ENCODE measurements around the gene PASD1.

- TF ChIP-seq ZBTB40 (IDR thresholded peaks at IDR 0.05; ENCODE audit: borderline replicate concordance) = no peak
- TF ChIP-seq ZBED1 (IDR thresholded peaks at IDR 0.05; ENCODE audit: borderline replicate concordance) = no peak
- no peak for TF ChIP-seq CHD4 (IDR thresholded peaks at IDR 0.05)
- no peak for TF ChIP-seq HDAC6 (IDR thresholded peaks at IDR 0.05; ENCODE audit: unreplicated experiment)
- no peak for TF ChIP-seq SMAD5 (IDR thresholded peaks at IDR 0.05; ENCODE audit: low read depth)
- no peak for TF ChIP-seq EP300 (IDR thresholded peaks at IDR 0.05; ENCODE audit: borderline replicate concordance in 1 of 2, control insufficient read depth in 1 of 2, low read depth in 2 of 2, low read length in 2 of 2)
- TF ChIP-seq, protein P1, sequence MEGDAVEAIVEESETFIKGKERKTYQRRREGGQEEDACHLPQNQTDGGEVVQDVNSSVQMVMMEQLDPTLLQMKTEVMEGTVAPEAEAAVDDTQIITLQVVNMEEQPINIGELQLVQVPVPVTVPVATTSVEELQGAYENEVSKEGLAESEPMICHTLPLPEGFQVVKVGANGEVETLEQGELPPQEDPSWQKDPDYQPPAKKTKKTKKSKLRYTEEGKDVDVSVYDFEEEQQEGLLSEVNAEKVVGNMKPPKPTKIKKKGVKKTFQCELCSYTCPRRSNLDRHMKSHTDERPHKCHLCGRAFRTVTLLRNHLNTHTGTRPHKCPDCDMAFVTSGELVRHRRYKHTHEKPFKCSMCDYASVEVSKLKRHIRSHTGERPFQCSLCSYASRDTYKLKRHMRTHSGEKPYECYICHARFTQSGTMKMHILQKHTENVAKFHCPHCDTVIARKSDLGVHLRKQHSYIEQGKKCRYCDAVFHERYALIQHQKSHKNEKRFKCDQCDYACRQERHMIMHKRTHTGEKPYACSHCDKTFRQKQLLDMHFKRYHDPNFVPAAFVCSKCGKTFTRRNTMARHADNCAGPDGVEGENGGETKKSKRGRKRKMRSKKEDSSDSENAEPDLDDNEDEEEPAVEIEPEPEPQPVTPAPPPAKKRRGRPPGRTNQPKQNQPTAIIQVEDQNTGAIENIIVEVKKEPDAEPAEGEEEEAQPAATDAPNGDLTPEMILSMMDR (IDR thresholded peaks at IDR 0.05 in 2 of 3, conservative IDR thresholded peaks at IDR 0.05 in 1 of 3; ENCODE audit: control insufficient read depth in 2 of 3, extremely low read depth in 1 of 3, insufficient read depth in 1 of 3, low read depth in 3 of 3, low read length in 3 of 3) = no peak
- no peak for TF ChIP-seq CREB1 (IDR thresholded peaks at IDR 0.05; ENCODE audit: low read depth)
- TF ChIP-seq, protein P2, sequence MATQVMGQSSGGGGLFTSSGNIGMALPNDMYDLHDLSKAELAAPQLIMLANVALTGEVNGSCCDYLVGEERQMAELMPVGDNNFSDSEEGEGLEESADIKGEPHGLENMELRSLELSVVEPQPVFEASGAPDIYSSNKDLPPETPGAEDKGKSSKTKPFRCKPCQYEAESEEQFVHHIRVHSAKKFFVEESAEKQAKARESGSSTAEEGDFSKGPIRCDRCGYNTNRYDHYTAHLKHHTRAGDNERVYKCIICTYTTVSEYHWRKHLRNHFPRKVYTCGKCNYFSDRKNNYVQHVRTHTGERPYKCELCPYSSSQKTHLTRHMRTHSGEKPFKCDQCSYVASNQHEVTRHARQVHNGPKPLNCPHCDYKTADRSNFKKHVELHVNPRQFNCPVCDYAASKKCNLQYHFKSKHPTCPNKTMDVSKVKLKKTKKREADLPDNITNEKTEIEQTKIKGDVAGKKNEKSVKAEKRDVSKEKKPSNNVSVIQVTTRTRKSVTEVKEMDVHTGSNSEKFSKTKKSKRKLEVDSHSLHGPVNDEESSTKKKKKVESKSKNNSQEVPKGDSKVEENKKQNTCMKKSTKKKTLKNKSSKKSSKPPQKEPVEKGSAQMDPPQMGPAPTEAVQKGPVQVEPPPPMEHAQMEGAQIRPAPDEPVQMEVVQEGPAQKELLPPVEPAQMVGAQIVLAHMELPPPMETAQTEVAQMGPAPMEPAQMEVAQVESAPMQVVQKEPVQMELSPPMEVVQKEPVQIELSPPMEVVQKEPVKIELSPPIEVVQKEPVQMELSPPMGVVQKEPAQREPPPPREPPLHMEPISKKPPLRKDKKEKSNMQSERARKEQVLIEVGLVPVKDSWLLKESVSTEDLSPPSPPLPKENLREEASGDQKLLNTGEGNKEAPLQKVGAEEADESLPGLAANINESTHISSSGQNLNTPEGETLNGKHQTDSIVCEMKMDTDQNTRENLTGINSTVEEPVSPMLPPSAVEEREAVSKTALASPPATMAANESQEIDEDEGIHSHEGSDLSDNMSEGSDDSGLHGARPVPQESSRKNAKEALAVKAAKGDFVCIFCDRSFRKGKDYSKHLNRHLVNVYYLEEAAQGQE (IDR thresholded peaks at IDR 0.05; ENCODE audit: low read depth, low read length) = no peak
- no peak for TF ChIP-seq POLR2A (IDR thresholded peaks at IDR 0.05; ENCODE audit: low read depth, low read length)
- no peak for TF ChIP-seq BCL11A (IDR thresholded peaks at IDR 0.05; ENCODE audit: low read depth, low read length)
- no peak for TF ChIP-seq JUND (IDR thresholded peaks at IDR 0.05; ENCODE audit: low read depth, low read length)
- TF ChIP-seq YY1 (IDR thresholded peaks at IDR 0.05; ENCODE audit: low read depth, low read length) = no peak
- TF ChIP-seq KAT2A (conservative IDR thresholded peaks at IDR 0.05; ENCODE audit: control insufficient read depth, low read depth, low read length) = no peak
Observed at GRCh38 chrX:151708821-151709220, 145.3 kb downstream of the PASD1 start.
